Measurements from ENCODE around the gene MED25. TPM values are rescaled to one million over a fixed set of nuclear protein-coding genes. Genes with fewer than 3 reads are reported as not detected.

The MED25 gene
- total RNA-seq, 1 experiment from 2014 or later = 81.2 TPM

GRCh38 chr19:49790866-49791265, 27.2 kb upstream of the MED25 start (continued):
- no peak for TF ChIP-seq USF1 (CRISPR knock-in tag; IDR thresholded peaks at IDR 0.05)
- TF ChIP-seq PREB (CRISPR knock-in tag; IDR thresholded peaks at IDR 0.05; ENCODE audit: borderline replicate concordance) = no peak
- TF ChIP-seq ZNF219 (CRISPR knock-in tag; IDR thresholded peaks at IDR 0.05; ENCODE audit: borderline replicate concordance) = no peak
- TF ChIP-seq TCF7 (CRISPR knock-in tag; IDR thresholded peaks at IDR 0.05; ENCODE audit: low read depth) = no peak
- TF ChIP-seq E2F4 (CRISPR knock-in tag; IDR thresholded peaks at IDR 0.05; ENCODE audit: borderline replicate concordance, low read depth) = no peak
- no peak for TF ChIP-seq OVOL2 (CRISPR knock-in tag; IDR thresholded peaks at IDR 0.05; ENCODE audit: borderline replicate concordance)
- TF ChIP-seq ARID4B (CRISPR knock-in tag; IDR thresholded peaks at IDR 0.05; ENCODE audit: borderline replicate concordance) = no peak
- no peak for TF ChIP-seq ERG (CRISPR knock-in tag; IDR thresholded peaks at IDR 0.05)
- no peak for TF ChIP-seq TEAD1 (CRISPR knock-in tag; IDR thresholded peaks at IDR 0.05)
- TF ChIP-seq FOXP4 (CRISPR knock-in tag; IDR thresholded peaks at IDR 0.05) = no peak
- TF ChIP-seq E2F1 (CRISPR knock-in tag; IDR thresholded peaks at IDR 0.05) = no peak

GRCh38 chr19:49791776-49792445, 26.2 kb upstream of the MED25 start:
- ChIA-PET POLR2A (no interaction called here), CTCF (no interaction called here)
- H3K4me1 Mint-ChIP-seq = no peaks in the 10 kb centered on the region
- no peak overlapping the region for H3K4me3 Mint-ChIP-seq
- no peaks in the 10 kb centered on the region for H3K27me3 Mint-ChIP-seq (ENCODE audit: low read depth)
- no peaks in the 10 kb centered on the region for H3K9me3 Mint-ChIP-seq
- no peak for ATAC-seq
- DNase-seq (ENCODE audit: low spot score) = no peak
- H3K36me3 Mint-ChIP-seq = peaks cover 44% of the 10 kb centered on the region
- no peak overlapping the region for H3K27ac Mint-ChIP-seq
- TF ChIP-seq SP1 (CRISPR knock-in tag; conservative IDR thresholded peaks at IDR 0.05) (no peak), ZBTB21 (CRISPR knock-in tag; IDR thresholded peaks at IDR 0.05; ENCODE audit: borderline replicate concordance) (no peak), ESRRA (CRISPR knock-in tag; IDR thresholded peaks at IDR 0.05; ENCODE audit: borderline replicate concordance) (no peak), PREB (CRISPR knock-in tag; IDR thresholded peaks at IDR 0.05; ENCODE audit: borderline replicate concordance) (no peak), ETV6 (CRISPR knock-in tag; IDR thresholded peaks at IDR 0.05) (no peak), E2F5 (CRISPR knock-in tag; IDR thresholded peaks at IDR 0.05) (no peak), NFYB (CRISPR knock-in tag; conservative IDR thresholded peaks at IDR 0.05; ENCODE audit: low read depth) (no peak), CREM (CRISPR knock-in tag; IDR thresholded peaks at IDR 0.05) (no peak), EMX1 (CRISPR knock-in tag; IDR thresholded peaks at IDR 0.05) (no peak)

Measured in WTC11 (cell line).